Fibroblast of mammary gland (primary cell): ENCODE measurements around the gene TMEM38B.
"Not testable (repeated sequence)": the region's sequence is repeated elsewhere in the genome, so short reads cannot be mapped to it uniquely, and the experiment has no call there.

Experiments
- DNase-seq: peaks from one replicate; pipeline ENCODE4 v3.0.0-alpha.2; 2010; ENCODE audit warnings: low read depth
- H3K4me3 ChIP-seq: 2 replicates; pipeline ENCODE4 v1.5.1; 2011; ENCODE audit warnings: low read depth, mild to moderate bottlenecking, low read length, moderate library complexity; ENCODE audit not compliant: control insufficient read depth
- CTCF ChIP-seq: conservative IDR thresholded peaks from 2 replicates; pipeline ENCODE4 v1.5.1; 2011; ENCODE audit warnings: low read depth, low read length, inconsistent platforms; ENCODE audit not compliant: control insufficient read depth, insufficient read depth

Gene TMEM38B

GRCh38 chr9:105696219-105696793 lies 2.0 kb downstream of the TMEM38B start:
- no peak overlapping the region for H3K4me3 ChIP-seq
- no peak for TF ChIP-seq CTCF
- no peak for DNase-seq

GRCh38 chr9:105697871-105698270 lies 3.5 kb downstream of the TMEM38B start:
- no peak for DNase-seq
- no peak for TF ChIP-seq CTCF

GRCh38 chr9:105698348-105698870 lies 4.1 kb downstream of the TMEM38B start:
- no peak for DNase-seq
- no peak for TF ChIP-seq CTCF
- no peak overlapping the region for H3K4me3 ChIP-seq

More at GRCh38 chr9:105697871-105698270, 3.5 kb downstream of the TMEM38B start:
- H3K4me3 ChIP-seq: no peak overlapping the region

GRCh38 chr9:105700668-105701067 lies 6.3 kb downstream of the TMEM38B start:
- DNase-seq: no peak
- H3K4me3 ChIP-seq: no peak overlapping the region
- TF ChIP-seq CTCF: no peak

GRCh38 chr9:105701145-105701544 lies 6.8 kb downstream of the TMEM38B start:
- TF ChIP-seq CTCF: no peak
- H3K4me3 ChIP-seq: no peak overlapping the region
- no peak for DNase-seq

GRCh38 chr9:105702207-105702606 lies 7.9 kb downstream of the TMEM38B start:
- H3K4me3 ChIP-seq: no peak overlapping the region
- no peak for TF ChIP-seq CTCF
- no peak for DNase-seq

- H3K4me3 ChIP-seq: not testable (repeated sequence)
Measured at GRCh38 chr9:105703638-105704037, 9.3 kb downstream of the TMEM38B start.

More at GRCh38 chr9:105703638-105704037, 9.3 kb downstream of the TMEM38B start:
- DNase-seq: not testable (repeated sequence)
